Activated CD4-positive, alpha-beta T cell treated with anti-CD3 and anti-CD28 coated beads, Interleukin-2, amount 50 U/mL, for 48 hours (primary cell): ENCODE data around the gene PARS2.
A peak's percentile ranks its signal among the peaks of the same experiment; 100 is the strongest.
"Not testable (repeated sequence)": the region's sequence is repeated elsewhere in the genome, so short reads cannot be mapped to it uniquely, and the experiment has no call there.

Experiments used
- DNase-seq, 2 experiments: peaks; one replicate each; pipeline ENCODE4 v3.0.0-alpha.2; 2020

Gene PARS2

DNA sequence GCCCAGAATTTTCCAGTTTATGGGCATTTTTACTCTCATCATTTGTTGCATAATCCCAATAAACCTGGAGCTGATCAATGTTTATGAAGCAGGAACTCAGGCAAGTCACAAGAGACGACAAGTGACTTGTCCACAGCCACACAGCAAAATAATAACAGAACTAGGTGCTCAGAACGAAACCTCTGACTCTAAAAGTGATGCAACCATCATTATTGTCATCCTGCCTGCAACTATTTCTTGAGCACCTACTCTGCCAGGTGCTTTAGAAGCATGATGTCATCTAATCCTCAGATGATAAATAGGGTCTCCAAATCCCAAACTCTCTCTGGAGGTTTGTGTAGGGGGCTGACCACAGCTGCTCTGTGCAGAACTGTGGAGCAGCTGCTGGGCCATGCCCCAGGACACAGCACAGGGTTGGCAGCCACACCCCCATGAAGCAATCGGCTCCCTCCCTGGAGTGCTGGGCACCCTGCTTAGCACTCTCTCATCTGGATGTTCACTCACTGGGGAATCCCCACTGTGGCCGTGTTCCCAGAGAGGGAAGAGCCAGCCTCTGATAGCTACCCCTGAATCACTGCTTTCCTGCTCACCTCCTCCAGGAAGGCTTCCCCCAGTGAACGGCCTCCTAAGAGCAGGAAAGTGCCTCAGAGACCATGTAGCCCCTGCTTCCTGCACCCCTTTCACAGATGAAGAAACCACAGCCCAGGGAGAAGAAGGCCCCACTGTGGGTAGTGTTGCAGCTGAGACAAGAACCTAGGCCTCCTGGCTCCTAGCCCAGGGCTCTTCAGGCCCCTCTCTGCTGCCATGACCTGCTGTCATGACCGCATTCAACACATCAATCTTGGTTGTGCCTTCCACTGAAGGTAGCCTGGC is 34.7 kb upstream of the PARS2 start:
- DNase-seq, result peak; percentile 56 to 69

DNA sequence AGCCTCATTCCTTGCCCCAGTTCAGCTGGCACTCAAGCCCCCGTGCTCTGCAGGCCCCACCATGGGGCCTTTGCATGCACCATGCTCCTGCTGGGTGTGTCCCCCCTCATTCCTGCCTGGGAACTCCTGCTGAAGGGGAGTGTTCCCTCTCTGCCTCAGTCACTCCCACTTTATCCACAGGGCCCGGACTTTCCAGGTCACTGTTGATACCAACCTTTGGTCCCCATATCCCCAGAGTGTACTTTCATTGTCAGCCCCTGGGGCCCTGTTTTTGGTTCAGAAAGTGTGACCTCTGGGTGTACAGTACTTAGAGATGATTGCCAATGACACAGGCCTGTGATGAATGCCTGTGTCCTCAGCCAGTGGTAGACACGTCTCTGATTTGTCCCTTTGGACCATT is 33.9 kb upstream of the PARS2 start:
- no peak for DNase-seq

DNA sequence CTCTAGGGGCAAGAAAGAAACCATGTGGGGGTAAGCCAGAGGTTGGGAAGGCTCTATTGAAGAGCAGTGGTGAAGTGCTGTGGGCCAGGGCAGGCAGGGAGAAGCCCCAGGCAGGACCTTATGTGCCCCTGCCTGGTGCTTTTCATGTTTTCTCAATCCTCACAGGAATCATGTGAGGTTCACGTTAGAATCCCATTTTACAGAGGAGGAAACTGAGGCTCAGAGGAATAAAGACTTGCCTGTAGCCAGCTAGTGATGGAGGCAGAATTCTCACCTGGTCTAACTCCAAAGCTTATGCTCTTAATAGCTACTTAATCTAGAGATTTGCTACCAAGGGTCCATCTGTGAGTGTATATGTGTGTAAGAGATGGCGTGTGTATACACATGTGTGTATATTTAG is 32.6 kb upstream of the PARS2 start:
- DNase-seq, result no peak

DNA sequence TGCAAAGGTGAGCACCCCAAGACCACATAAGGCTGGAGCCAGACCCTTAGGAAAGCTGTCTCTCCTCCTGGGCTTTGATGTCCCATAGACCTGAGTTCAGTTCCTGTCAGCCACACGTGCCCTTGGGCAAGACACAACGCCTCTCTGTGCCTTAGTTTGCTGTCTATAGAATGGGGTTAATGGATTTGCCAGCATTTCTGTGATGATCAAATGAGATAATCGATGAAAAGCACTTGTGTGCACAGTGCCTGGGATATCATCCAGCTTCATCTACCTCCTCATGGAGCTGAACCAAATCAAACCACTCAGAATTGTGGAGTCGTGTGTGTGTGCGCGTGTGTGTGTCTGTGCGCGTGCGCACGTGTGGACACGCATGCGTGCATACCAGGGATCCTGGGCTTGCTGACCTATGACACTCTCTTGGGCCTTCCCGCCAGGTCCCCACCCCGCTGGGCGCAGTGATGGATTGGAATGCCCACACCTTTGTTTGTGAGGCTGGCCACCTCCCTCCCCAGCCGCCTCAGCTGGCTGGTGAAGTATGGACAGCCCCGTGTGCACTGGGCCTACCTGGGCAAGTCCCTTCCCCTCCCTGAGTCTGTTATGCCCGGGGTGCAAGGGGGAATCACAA is 31.6 kb upstream of the PARS2 start:
- DNase-seq, result no peak

DNA sequence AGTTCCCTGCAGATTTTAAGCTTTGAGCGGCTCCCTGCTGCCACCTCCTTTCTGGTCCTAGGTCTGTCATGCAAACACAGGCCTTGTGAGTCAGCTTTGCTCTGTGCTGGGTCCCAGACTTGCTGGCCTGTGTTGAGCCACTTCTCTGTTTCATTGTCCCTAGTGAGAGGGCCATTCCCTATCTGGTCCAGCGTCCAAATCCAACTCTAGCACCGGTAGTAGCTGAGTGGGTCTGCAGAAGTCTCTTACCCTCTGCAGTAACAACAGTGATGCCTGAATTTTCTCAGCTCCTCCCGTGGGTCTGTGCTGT is 31.0 kb upstream of the PARS2 start:
- DNase-seq, result no peak

DNA sequence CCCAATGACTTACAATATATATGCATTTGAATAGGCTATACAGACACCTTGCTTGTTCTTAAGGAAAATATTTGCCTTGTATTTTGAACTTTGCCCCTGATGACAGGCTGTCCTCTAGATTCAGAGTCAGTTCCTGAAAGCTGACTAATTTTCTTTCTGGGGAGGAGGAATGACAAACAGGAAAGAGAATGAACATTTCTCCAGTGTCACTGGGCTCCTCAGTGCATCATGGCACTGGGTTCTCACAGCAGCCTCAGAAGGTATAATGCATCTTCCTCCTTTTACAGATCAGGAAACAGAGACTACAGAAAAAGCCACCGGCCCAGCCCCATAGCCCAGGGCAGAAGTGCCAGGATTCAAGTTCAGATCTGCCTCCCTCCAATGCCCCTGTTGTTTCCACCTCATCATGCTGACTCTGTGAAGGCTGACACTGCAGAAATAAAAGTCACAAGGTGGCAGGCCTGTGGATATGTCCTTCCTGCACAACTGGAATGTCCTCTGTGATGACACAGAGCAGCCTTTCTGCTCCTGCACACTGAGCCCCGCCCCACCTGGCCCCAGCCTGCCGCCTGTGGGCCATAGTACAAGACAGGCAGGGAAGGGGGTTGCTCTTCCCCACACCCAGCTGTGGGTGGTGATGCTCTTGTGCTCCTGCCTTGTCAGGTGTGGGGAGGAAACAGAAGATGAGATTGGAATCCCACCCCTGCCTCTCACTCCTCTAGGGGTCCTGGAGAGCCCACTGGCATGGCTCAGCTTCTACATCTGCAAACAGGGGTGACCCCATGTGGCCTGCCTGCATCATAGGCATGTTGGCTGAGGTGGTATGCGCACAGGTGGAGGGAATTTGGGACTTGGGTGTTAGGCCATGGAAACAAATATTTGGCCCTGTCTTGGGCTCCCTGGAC is 30.4 kb upstream of the PARS2 start:
- peak in 1 of 2 experiments; percentile 8 for DNase-seq

DNA sequence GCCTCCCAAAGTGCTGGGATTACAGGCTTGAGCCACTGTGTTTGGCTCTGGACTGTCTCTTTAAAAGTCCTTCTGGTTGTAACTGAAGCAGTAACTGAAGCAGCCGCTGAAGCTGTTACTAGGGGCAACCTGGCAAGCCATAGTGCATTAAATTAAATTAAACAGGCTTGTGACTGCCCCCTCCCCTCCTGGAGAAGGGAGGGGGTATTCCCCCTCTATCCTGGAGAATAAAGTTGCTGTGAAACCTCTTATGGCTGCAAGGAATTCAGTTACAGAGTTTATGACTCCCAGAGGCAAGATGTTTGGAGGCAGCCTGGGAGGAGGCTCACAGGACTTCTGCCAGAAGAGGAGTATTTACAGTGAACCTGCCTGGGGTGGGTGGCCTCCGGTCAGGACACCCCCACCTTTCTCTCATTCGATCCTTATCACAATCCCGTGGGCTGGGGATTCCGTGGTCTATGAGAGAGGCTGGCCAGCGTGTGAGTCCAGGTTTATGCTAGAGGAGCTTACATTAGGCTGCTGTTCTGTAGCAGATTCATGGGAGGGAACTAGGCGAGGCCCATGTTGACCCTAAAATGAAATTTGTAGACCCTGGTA is 28.5 kb upstream of the PARS2 start:
- DNase-seq, result no peak

DNA sequence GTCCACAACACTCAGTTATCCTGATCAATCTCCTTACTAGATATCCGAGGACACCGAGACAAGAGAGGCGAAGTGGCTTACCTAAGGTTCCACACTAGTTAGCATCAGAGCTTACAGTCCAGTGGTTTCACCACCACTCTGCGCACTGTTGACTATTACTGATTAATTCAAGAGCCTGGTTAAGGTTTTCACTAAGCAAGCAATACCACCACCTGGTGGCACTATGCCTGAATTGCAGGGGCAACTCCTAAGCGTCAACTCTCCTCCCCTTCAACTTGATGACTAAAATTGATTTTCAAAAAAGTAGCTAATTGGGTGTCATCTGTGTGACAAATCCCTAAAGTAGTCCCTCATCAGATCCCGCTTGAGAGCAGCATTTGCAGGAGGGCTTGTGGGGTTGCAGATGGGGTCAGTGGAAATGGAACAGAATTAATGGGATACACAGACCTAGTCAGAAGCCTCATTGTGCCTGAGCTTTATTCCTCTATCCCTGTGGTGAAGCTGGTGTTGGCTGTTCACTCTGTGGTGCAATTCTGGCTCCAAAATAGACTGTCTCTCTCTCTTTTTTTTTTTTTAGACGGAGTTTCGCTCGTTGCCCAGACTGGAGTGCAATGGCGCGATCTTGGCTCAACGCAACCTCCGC is 27.7 kb upstream of the PARS2 start:
- peak; percentile 74 to 77 for DNase-seq

DNA sequence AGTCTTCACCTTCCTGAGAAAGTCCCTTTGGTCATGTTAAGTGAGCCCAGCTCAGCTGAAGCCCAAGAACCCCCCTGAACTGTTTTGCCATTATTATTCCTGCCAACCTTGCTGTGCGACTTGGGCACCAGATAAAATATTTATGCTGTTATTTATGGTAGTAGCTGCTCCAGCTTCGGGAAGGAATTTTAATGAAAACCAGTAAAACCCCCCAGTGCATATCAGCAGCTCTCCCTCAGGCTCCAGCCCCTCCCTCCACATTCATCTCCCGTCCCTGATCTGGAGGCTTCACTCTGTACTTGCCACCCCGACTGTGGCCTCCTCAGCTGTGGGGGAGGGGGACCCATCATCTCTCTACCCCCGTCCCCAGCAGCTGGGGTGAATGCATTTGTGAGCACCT is 24.1 kb upstream of the PARS2 start:
- no peak for DNase-seq

DNA sequence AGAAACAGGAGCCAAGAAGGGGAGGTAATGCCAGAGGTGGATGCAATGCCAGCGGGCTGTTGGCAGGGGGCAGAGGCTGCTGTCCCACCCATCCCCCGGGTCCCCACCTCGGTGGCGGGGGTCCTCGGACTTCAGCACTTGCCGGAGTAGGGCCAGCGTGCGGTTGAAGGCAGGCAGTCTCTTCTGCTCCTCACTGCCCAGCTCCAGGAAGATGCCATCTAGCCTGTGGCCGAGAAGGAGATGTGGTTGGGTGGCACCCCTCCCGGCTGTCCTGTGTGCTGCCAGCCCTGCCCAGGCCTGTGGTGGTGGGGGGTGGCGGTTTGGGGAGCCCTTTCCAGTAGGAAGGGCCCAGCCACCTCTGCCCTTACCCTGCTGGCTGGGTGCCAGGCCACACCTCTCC is 23.3 kb upstream of the PARS2 start:
- no peak for DNase-seq

DNA sequence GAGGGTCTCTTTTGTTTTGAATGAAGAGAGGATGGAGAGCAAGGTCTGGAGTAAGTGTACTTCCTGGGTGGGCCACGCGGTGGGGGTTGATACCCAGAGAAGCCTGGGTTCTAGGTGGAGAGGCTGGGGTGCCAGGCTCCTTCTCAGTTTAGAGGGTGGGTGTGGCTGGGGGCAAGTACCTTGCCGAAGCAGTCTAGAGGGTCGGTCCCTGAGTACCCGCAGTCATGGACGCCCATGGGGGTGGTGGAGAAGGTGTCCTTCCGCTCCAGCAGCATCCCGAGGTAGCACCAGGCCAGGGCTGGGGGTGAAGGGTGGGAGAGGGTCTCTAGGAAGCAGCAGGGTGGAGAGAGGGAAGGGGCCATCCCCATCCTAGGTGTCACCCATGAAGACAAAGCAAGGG is 22.5 kb upstream of the PARS2 start:
- DNase-seq, result no peak

DNA sequence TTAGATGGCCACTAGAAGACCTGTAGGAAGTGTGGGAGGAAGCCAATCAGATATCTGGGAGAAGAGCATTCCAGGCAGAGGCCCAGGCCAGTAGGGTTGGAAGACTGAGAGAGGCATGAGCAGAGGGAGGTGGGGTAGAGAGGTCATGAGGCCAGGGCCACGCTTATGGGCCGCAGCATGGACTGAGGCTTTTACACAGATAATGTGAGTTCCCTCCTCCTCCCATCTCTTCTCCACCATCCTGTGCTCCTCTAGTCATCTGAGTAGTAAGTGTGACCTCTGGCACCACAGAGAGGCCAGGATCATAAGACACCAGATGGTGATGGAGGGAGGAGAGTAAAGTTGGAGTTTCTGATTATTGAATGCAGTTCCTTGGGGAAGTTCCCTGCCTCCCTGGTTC is 19.7 kb upstream of the PARS2 start:
- no peak for DNase-seq

DNA sequence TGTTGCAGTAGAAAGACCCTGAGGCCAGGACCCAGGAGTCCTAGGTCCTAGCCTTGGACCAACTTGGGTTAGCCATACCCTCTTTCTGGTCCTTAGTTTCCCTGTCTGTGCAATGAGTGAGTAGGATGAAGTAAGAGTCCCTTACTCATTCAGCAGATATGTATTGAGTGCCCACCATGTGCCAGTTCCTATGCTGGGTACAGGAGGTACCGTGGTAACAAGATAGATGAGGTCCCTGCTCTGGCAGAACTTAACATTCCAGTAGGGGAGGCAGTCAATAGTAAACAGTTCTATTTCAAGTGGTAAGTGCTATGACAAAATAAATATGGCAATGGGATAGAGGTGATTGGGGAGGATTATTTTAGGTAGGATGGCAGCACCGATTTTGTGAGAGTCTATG is 18.3 kb upstream of the PARS2 start:
- no peak for DNase-seq

DNA sequence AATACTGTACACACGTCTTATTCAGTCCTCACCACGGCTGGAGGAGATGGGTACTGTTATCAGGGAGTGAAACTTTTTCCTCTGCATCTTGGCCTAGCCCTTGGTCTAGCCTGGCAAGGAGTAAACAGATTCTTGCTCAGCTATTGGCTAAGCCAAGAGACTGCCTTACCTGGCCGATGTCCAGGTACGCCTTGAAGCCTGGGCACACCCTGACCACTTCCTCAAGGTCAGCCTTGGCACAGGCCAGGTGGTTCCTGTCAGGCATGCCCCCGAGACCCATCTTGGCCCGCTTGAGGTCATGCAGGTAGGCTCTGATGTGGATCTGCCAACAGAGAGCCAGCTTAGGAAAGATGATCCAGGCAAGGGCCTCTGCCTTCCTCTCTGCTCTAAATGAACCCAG is 17.8 kb upstream of the PARS2 start:
- DNase-seq, result no peak

DNA sequence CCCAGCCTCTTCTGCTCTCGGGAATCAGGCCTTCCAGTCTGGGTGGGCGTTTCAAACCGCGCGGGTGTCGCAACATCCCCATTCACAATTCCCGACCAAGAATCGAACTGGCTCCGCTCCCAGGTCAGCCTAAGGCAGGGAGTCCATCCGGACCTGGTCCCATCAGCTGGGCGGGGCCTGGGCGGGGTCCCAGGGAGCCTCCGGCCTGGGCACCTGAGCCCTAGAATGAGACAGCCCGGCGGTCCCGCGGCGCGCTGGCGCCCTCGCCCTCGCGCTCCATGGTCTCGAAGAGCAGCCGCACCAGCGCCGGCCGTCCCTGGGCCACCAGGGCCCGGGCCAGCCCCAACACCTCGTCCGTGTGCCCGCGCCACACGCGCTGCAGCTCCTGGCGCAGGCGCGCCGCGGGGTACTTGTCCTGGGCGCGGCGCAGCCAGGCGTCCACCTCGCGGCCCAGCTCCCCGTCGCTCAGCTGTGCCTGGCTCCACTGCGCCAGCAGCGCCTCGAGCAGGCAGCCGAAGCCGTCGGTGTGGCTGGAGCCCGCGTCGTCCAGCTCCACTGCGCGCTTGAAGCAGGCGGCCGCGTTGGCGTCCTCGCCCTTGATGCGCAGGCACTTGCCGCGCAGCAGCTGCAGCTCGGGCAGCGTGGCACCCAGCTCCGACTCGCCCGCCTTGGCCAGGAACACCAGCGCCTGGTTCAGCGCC is 16.9 kb upstream of the PARS2 start:
- DNase-seq, result no peak

DNA sequence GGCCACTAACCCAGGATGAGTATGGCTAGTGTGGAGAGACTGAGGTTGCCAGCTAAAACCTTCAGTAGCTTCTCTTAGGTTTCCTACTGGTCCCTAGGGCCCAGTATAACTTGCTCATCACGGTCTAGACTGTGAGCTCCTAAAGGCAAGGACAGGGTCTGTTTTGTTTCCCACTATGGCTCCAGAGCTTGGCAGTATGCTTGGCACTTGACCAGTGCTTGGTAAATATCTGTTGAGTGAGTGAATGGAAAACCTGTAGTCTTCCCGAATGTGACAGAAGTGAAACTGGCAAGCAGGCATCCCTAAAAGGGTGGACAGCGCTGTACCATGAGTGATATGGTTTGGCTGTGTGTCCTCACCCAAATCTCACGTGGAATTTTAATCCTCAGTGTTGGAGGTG is 13.1 kb upstream of the PARS2 start:
- DNase-seq, result no peak

DNA sequence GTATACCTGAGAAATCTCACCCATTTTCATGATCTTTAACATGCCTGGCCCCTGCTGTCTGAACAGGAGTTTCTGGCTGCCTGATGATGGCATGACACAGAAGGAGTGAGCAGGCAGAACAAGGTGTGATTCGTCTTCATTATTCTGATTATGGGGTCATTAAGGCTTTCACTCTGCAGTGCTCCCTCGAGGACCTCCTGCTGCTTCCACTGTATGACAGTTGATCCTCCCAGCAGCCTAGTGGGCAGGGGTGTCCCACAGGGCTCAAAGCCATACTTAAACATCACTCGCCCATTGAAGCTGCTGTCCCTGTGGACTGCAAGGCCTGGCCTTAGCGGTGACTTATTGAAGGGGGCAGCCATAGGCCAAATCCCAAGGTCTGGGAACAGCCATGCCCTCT is 12.7 kb upstream of the PARS2 start:
- no peak for DNase-seq

DNA sequence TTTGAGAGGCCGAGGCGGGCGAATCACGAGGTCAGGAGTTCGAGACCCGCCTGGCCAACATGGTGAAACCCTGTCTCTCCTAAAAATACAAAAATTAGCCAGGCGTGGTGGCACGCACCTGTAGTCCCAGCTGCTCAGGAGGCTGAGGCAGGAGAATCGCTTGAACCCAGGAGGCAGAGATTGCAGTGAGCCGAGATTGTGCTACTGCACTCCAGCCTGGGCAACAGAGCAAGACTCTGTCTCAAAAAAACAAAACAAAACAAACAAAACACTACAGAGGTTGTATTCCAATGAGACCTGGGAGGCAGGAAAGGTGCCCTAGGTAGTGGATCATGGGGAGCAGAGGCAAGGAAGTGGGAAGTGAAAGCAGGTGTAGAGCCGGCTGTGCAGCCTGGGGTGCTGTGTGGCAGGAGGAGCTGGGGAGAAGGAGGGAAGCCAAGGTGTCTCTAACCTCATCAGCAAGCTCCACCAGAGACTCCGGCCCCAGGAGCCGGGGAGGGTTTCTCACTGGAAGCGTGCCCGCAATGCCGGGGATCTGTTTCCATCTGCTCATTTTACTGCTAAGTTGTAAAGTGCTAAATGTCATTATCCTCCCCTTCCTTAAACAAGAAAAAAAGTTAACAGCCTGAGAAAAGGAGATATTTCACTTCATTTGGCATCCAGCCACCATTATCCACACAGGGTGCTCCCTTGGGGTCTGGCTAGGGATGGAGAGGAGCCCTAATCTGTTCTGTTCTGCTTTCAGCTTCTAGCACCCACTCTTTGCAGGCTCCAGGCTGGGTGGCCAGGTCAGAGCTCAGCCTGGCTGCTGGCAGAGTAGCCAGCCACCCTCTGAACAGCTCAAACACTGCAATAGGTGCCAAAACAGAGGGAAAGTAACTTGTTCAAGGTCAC is 11.8 kb upstream of the PARS2 start:
- DNase-seq, result not testable (repeated sequence)

DNA sequence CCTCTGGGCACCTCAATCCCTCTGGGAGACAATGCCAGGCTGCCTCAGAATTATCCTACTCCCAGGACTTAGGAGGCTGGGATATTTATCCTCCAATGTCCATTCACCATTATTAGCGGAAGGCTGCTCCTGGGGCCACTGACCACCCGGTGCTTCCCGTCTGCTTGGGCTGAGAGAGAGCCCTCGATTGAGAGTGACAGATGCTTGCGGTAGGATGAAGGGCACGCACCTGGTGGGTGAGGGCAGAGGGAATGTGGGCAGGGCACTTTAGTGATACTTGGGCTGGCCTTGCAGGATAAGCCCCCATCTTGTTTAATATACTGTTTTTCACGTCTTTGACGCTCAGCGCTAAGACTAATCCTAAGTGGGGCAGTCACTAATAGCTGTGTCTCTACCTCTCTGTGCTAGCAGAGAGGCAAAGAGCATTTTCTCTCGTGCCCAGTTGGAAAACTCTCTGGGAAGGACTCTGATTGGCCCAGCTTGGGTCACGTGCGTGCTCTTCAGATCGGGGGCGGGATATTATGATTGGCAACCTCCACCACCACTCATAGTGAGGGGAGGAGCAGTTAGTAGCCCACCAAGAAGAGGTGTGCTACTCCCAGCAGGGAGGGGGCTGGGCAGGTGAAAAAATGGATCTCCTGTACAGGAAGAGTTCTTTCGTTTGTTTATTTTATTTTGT is 10.6 kb upstream of the PARS2 start:
- DNase-seq, result no peak

DNA sequence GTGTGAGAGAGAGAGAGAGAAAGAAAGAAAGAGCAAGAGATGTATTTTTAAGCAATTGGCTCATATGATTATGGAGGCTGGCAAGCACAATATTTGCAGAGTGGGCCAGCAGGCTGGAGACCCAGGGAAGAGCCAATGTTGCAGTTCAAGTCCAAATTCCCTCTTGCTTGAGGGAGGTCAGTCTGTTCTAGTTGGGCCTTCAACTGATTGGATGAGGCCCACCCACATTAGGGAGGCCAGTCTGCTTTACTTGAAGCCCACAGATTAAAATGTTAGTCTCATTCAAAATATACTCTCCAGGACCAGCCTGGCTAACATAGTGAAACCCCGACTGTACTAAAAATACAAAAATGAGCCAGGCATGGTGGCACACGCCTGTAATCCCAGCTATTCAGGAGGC is 8.6 kb upstream of the PARS2 start:
- DNase-seq, result no peak

DNA sequence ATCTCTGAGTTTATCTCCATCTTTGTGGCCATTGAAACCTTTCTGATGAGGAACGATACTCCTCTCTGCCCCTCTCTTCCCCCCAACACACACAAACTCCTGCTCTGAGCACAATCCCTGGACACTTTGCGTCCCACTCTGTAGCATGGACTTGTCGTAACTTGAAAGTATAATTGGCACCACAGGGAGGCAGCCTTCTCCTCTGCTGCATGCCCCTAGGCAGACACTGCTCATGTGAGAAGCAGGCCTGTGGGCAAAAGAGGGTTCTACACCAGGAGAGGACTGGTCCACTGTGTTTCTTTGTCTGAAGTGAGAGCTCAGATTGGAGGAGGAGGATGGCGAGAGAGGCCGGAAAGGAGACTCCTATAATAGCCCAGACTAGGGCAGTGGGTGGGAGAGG is 3.8 kb upstream of the PARS2 start:
- no peak for DNase-seq
